WERI-Rb-1 (cell line): Measurements from ENCODE around the gene ANKRD23.
A peak's percentile ranks its signal among the peaks of the same experiment; 100 is the strongest.

ENCODE experiments used
- DNase-seq: peaks from one replicate; pipeline ENCODE4 v3.0.0-alpha.2; 2020
- H3K27ac ChIP-seq: fragments of 250-450 bp; sonication (Bioruptor Pico); 2 replicates; pipeline ENCODE4 v1.5.1; 2020; ENCODE audit warnings: mild to moderate bottlenecking, moderate library complexity
- H3K27me3 ChIP-seq: fragments of 250-450 bp; sonication (Bioruptor Pico); 2 replicates; pipeline ENCODE4 v1.5.1; 2021; ENCODE audit warnings: mild to moderate bottlenecking, low read depth, moderate library complexity; ENCODE audit not compliant: insufficient read depth, severe bottlenecking
- H3K36me3 ChIP-seq: fragments of 250-450 bp; sonication (Bioruptor Pico); 2 replicates; pipeline ENCODE4 v1.5.1; 2020; ENCODE audit warnings: mild to moderate bottlenecking, moderate library complexity
- H3K4me3 ChIP-seq: 2 replicates; pipeline ENCODE4 v1.5.1; 2011; ENCODE audit warnings: low read depth, mild to moderate bottlenecking, control low read depth, low read length
- H3K9me3 ChIP-seq: fragments of 250-450 bp; sonication (Bioruptor Pico); 2 replicates; pipeline ENCODE4 v1.5.1; 2021; ENCODE audit warnings: mild to moderate bottlenecking, moderate library complexity; ENCODE audit not compliant: severe bottlenecking
- CTCF ChIP-seq: IDR thresholded peaks from 2 replicates; pipeline ENCODE4 v1.5.1; 2011; ENCODE audit warnings: low read depth, mild to moderate bottlenecking, control low read depth, inconsistent platforms, low read length

Gene ANKRD23

DNA sequence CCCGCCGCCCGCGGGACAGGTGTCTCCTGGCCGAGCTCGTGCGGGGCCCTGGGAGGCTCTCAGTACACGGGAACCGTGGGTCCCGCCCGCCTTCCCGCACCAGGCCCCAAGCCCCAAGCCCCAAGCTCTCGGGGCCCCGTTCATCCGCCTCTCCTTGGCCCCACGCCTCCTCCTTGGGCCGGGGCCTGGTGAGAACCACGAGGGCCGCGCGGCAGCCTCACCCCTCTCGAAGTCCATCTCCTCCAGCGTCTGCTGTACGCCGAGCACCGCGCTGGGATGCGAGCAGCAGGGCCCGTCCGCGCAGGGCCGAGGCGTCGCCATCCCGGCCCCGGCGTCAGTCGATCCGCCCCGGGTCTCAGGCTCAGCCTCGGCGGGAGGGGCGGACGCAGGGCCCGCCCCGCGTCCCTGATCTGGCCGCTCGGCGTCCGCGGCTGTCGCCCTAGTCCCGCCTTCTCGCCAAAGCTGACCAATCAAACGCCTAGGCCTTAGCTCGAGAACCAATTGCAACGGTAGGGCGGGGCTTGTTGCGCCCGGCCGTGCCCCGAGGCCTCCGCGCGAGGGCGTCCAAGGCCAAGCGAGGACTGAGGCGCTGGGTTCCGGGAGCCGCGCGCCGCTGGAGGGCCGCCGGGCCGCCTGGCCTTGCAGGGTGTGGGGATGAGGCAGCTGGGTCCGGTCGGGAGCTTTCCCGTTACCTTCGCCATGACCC, 14.0 kb upstream of the ANKRD23 start, which contains the start of gene ANKRD39:
Gene ANKRD39, minus strand, starts transcription at position 350 of the 706 bp plus-strand sequence. Its CDS starts 29 bp downstream, at position 321.
- TF ChIP-seq CTCF = peak; percentile 80
- Histone ChIP-seq H3K27ac (peak within 1 kb of the TSS; percentile 85), H3K9me3 (no peaks in the 10 kb centered on the region), H3K4me3 (peak within 1 kb of the TSS; percentile 56), H3K36me3 (peaks cover 44% of the 10 kb centered on the region), H3K27me3 (no peaks in the 10 kb centered on the region)
- DNase-seq = peak; percentile 97

- H3K36me3 ChIP-seq = peaks cover 40% of the 10 kb centered on the region
- no peaks in the 10 kb centered on the region for H3K9me3 ChIP-seq
- peak overlapping the region; percentile 56 for H3K4me3 ChIP-seq
- no peaks in the 10 kb centered on the region for H3K27me3 ChIP-seq
- no peak for TF ChIP-seq CTCF
- H3K27ac ChIP-seq = peak overlapping the region; percentile 85
- no peak for DNase-seq
Measured at GRCh38 chr2:96856776-96857666, 13.2 kb upstream of the ANKRD23 start.

DNA sequence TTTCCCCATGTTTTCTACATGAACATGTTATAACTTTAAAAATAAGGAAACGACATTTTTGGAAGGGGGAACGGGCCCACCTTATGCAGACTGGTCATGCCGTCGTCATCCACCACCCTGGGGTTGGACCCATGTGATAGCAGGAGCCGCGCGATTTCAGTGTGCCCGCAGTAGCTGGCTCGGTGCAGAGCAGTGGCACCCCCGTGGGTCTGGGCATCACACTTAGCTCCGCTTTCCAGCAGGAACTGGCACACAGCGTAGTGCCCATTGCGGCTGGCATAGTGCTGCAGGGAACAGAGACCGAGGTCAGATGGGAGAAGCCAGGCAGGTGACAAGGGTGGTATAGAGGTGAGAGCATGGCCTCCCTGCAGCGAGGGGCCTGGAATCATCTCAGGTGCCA, 9.5 kb upstream of the ANKRD23 start:
- no peak overlapping the region for H3K27ac ChIP-seq
- H3K9me3 ChIP-seq = no peaks in the 10 kb centered on the region
- peaks cover 48% of the 10 kb centered on the region for H3K36me3 ChIP-seq
- no peak for TF ChIP-seq CTCF
- H3K4me3 ChIP-seq = no peak overlapping the region
- DNase-seq = no peak
- H3K27me3 ChIP-seq = no peaks in the 10 kb centered on the region

- no peak overlapping the region for H3K27ac ChIP-seq
- peaks cover 55% of the 10 kb centered on the region for H3K36me3 ChIP-seq
- no peaks in the 10 kb centered on the region for H3K9me3 ChIP-seq
- H3K4me3 ChIP-seq = no peak overlapping the region
- no peaks in the 10 kb centered on the region for H3K27me3 ChIP-seq
- no peak for DNase-seq
- no peak for TF ChIP-seq CTCF
Measured at GRCh38 chr2:96852667-96853066, 8.8 kb upstream of the ANKRD23 start.

GRCh38 chr2:96848264-96848663, 4.4 kb upstream of the ANKRD23 start:
- TF ChIP-seq CTCF = no peak
- Histone ChIP-seq H3K36me3 (peaks cover 45% of the 10 kb centered on the region), H3K27ac (no peak overlapping the region), H3K4me3 (no peak overlapping the region), H3K9me3 (no peaks in the 10 kb centered on the region), H3K27me3 (no peaks in the 10 kb centered on the region)
- DNase-seq = no peak
